GM12875 (cell line): Measurements from ENCODE around the gene MYO7B.

Experiments used
- H3K4me3 ChIP-seq: one replicate; pipeline ENCODE4 v1.5.1; 2011; ENCODE audit warnings: low read depth, low read length, control low read depth
- TF ChIP-seq, protein P1 (sequence below): IDR thresholded peaks from 2 replicates; pipeline ENCODE4 v1.5.1; 2011; ENCODE audit warnings: low read depth, mild to moderate bottlenecking, control low read depth, inconsistent platforms, low read length, moderate library complexity, borderline replicate concordance; ENCODE audit not compliant: insufficient read depth

MYO7B gene

DNA sequence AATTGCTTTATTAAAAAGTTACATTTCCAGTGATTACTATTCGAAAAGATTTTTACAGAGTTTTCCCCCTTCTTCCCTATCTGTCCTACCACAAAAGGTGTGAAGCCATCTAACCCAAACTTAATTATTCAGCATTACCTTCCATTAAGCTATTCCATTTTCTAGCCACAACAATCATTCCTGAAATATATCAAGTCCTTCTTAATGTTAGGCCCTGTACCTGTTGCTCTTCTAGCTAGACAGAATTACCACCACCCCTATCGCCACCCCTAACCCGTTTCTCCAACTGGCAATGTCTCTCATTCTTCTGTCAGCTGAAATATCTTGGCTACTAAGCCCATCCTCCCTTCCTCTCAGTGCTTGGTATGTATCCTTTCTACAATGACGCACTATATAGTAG is 23.1 kb upstream of the MYO7B start:
- TF ChIP-seq, protein P1, sequence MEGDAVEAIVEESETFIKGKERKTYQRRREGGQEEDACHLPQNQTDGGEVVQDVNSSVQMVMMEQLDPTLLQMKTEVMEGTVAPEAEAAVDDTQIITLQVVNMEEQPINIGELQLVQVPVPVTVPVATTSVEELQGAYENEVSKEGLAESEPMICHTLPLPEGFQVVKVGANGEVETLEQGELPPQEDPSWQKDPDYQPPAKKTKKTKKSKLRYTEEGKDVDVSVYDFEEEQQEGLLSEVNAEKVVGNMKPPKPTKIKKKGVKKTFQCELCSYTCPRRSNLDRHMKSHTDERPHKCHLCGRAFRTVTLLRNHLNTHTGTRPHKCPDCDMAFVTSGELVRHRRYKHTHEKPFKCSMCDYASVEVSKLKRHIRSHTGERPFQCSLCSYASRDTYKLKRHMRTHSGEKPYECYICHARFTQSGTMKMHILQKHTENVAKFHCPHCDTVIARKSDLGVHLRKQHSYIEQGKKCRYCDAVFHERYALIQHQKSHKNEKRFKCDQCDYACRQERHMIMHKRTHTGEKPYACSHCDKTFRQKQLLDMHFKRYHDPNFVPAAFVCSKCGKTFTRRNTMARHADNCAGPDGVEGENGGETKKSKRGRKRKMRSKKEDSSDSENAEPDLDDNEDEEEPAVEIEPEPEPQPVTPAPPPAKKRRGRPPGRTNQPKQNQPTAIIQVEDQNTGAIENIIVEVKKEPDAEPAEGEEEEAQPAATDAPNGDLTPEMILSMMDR = no peak

DNA sequence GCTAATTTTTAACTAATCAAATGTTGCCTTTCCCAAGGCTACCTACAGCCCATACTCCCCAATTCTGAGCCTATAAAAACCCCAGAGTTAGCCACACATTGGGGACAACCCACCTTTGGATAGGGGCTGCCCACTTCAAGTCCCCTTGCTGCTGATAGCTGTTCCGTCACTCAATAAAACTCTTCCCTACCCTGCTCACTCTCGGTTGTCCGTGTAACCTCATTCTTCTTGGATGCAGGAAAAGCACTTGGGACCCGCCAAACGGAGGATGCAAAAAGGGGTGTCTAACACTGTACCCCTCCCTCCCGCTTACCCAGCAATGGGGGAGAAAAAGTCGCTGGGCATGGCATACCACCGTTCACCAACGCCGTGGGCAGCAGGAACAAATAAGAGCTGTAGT is 21.4 kb upstream of the MYO7B start:
- H3K4me3 ChIP-seq = no peak overlapping the region
- TF ChIP-seq, protein P1 = no peak

More for the DNA sequence above, 23.1 kb upstream of the MYO7B start:
- H3K4me3 ChIP-seq = no peak overlapping the region

DNA sequence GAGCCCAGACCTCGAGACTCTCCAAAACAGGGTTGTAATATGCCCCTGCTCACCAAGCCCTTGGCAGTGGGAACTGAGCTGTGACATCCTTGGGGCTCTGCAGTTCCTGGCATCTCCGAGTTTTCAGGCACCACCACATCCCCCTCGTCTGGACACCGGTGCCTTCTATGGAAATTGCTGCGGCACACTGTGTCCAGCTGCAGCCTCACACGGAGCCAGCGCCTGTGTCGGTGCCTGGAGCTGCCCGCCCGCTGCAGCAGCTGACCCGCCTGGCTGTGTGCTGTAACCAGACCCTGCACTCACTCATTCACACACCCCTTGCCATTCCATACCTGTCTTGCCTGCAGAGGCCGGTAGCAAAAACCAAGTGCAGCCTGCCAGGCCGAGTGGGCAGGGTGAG is 21.0 kb upstream of the MYO7B start:
- H3K4me3 ChIP-seq = no peak overlapping the region
- TF ChIP-seq, protein P1 = no peak

DNA sequence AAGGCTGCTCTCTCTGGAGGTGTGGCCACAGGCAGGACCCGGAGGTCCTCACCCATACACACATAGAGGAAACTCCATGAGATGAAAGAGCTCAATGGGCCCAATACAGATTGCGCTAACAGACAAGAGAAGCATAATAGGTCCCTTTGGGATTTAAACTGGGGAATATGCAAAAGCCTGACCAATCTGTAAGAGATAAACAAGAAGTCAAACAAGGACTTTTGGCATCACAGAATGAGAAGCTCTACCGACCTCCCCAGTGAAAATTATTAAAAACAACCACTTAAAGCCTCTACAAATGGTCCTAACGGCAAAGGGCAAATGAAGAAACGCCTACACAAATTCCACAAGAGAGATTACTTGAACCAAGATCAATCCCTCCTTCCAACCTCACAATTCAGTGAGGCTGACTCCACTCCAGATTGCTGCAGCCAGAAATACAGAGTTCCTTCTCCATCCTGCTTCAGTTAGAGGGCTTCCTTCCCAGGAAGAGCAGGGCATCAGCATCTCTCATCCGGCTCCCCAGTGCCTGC is 20.0 kb upstream of the MYO7B start:
- no peak overlapping the region for H3K4me3 ChIP-seq
- TF ChIP-seq, protein P1 = no peak

DNA sequence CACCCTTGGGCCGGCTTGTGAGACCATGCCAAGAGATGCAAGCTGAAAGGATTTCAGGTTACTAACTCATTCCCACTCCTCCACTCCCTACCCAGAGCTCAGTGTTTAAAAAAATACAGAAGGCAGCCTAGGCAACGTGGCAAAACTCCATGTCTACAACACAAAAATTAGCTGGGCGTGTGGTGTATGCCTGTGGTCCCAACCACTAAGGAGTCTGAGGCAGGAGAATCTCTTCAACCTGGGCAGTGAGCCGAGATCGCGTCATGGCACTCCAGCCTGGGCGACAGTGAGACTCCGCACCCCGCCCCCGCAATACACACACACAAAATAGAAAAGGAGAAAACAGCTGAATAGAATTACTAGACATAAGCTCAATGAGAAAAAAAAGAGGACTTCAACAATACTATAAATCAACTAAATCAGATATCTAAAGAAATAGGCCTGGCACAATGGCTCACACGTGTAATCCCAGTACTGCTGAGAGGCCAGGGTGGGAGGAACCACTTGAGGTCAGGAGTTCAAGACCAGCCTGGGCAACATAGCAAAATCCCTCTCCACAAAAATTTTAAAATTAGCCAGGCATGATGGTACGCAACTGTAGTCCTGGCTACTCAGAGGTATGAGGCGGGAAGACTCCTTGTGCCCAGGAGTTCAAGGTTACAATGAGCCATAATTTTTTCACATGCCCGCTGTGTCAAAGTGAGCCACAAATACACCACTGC is 19.3 kb upstream of the MYO7B start:
- TF ChIP-seq, protein P1 = no peak
- no peak overlapping the region for H3K4me3 ChIP-seq

DNA sequence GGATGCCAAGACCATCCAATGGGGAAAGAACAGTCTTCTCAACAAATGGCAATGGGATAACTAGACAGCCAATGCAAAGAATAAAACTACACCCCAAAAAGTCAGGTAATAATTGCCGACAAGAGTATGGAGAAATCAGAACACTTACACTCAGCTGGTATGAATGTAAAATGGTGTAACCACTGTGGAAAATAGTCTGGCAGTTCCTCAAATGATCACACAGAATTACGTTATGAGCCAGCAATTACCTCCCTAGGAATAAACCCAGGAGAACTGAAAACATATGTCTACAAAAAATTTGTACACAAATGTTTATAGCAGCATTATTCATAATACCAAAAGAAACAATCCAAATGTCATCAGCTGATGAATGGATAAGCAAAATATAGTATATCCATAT is 18.0 kb upstream of the MYO7B start:
- TF ChIP-seq, protein P1 = no peak

DNA sequence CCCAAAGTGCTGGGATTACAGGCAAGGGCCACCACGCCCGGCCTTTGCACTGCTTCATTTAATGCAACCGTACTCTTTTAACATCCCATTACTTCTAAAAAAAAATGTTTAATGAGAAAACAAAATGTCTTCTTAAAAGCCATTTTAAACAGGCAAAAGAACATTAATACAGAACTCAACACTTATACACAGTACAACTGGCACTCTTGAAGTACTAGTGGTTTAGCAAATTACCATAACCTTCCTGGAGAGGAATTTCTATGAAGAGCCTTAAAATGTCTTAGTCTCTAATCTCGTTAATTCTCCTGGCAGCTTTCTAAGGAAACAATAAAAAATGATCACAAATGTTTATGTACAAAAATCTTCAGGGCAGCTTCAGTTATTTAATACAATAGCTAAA is 15.1 kb upstream of the MYO7B start:
- TF ChIP-seq, protein P1 = no peak

More for the DNA sequence above, 18.0 kb upstream of the MYO7B start:
- no peak overlapping the region for H3K4me3 ChIP-seq

More for the DNA sequence above, 15.1 kb upstream of the MYO7B start:
- no peak overlapping the region for H3K4me3 ChIP-seq
